ENCODE results near the gene GPRC5B. TPM values are rescaled to one million over a fixed set of nuclear protein-coding genes. Genes with fewer than 3 reads are reported as not detected.

Gene GPRC5B
- total RNA-seq, 1 experiment from 2014 or later = 137 TPM

- H4K20me1 ChIP-seq (ENCODE audit: control insufficient read depth, insufficient read depth, insufficient read length) = no peaks in the 10 kb centered on the region
- H3K9ac ChIP-seq (ENCODE audit: extremely low read depth, insufficient read length, low read length) = no peak overlapping the region
- H3K27ac ChIP-seq (ENCODE audit: insufficient read length, low read depth, low read length) = peak overlapping the region; percentile 28
- no peak overlapping the region for H3T11ph ChIP-seq (ENCODE audit: low read length)
- no peak overlapping the region for H2BK15ac ChIP-seq (ENCODE audit: low read depth, low read length)
- peak overlapping the region; percentile 96 to 98 (median 98) for H3K27ac Mint-ChIP-seq
- no peak overlapping the region for H3K23ac ChIP-seq (ENCODE audit: insufficient read length, low read depth, low read length)
- H3K4me2 ChIP-seq (ENCODE audit: insufficient read depth, insufficient read length, low read length) = peak overlapping the region; percentile 90
- H3K14ac ChIP-seq (ENCODE audit: insufficient read depth, low read length) = no peak overlapping the region
- no peak overlapping the region for H3K4ac ChIP-seq (ENCODE audit: low read depth, low read length)
- no peaks in the 10 kb centered on the region for H3K9me3 ChIP-seq (ENCODE audit: control insufficient read depth, low read depth, low read length)
- H4K8ac ChIP-seq (replicated peaks; ENCODE audit: insufficient read length, low read depth, low read length) = no peak overlapping the region
- H2BK120ac ChIP-seq (ENCODE audit: low read depth, low read length, poor library complexity, severe bottlenecking) = no peak overlapping the region
- H2BK5ac ChIP-seq (ENCODE audit: insufficient read length, low read length) = no peak overlapping the region
- H3K4me1 Mint-ChIP-seq = peaks cover 53 to 63% of the 10 kb centered on the region in 2 experiments
- peak overlapping the region; percentile 74 to 87 for H3K4me3 Mint-ChIP-seq
- H3K23me2 ChIP-seq (ENCODE audit: insufficient read length, low read depth, low read length, poor library complexity, severe bottlenecking) = peaks cover 20% of the 10 kb centered on the region
- DNase-seq = no peak
- peaks cover 0 to 3% of the 10 kb centered on the region in 2 experiments; a peak in 1 of 5 replicates for H3K9me3 Mint-ChIP-seq
- H2BK20ac ChIP-seq (ENCODE audit: low read depth, low read length, poor library complexity, severe bottlenecking) = no peak overlapping the region
- no peaks in the 10 kb centered on the region; the same call in 1 of the 2 replicates for H3K27me3 ChIP-seq (ENCODE audit: insufficient read depth, low read length)
- H3K4me1 ChIP-seq (ENCODE audit: insufficient read depth, low read length) = peaks cover under 1% of the 10 kb centered on the region; the same call in 1 of the 2 replicates
- no peak overlapping the region for H2AFZ ChIP-seq (ENCODE audit: low read length)
- H4K5ac ChIP-seq (ENCODE audit: insufficient read length, low read depth, low read length) = no peak overlapping the region
- peaks cover 15% of the 10 kb centered on the region for H3K79me1 ChIP-seq (ENCODE audit: insufficient read depth, low read depth, low read length, poor library complexity, severe bottlenecking)
- peaks cover 11% of the 10 kb centered on the region for H3K27me3 Mint-ChIP-seq (ENCODE audit: low read depth)
- no peak overlapping the region for H3K56ac ChIP-seq (ENCODE audit: insufficient read length, low read depth, low read length)
- no peak overlapping the region for H2AK5ac ChIP-seq (ENCODE audit: insufficient read length, low read length)
- H2BK12ac ChIP-seq (ENCODE audit: insufficient read length, low read depth, low read length) = no peak overlapping the region
- no peak overlapping the region for H3K18ac ChIP-seq (ENCODE audit: insufficient read length, low read depth, low read length)
- peaks cover 15 to 36% (median 35%) of the 10 kb centered on the region in 3 experiments for H3K36me3 Mint-ChIP-seq (ENCODE audit: insufficient read depth in 1 of 3, low read depth in 3 of 3)
- no peak overlapping the region for H4K91ac ChIP-seq (ENCODE audit: insufficient read length, low read depth, low read length)
- TF ChIP-seq, protein P1, sequence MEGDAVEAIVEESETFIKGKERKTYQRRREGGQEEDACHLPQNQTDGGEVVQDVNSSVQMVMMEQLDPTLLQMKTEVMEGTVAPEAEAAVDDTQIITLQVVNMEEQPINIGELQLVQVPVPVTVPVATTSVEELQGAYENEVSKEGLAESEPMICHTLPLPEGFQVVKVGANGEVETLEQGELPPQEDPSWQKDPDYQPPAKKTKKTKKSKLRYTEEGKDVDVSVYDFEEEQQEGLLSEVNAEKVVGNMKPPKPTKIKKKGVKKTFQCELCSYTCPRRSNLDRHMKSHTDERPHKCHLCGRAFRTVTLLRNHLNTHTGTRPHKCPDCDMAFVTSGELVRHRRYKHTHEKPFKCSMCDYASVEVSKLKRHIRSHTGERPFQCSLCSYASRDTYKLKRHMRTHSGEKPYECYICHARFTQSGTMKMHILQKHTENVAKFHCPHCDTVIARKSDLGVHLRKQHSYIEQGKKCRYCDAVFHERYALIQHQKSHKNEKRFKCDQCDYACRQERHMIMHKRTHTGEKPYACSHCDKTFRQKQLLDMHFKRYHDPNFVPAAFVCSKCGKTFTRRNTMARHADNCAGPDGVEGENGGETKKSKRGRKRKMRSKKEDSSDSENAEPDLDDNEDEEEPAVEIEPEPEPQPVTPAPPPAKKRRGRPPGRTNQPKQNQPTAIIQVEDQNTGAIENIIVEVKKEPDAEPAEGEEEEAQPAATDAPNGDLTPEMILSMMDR (conservative IDR thresholded peaks at IDR 0.05) = no peak
- WGBS (ENCODE audit: extremely low coverage, insufficient read length, low lambda C conversion rate) = no CpG with 5 or more reads among the region's 6 CpGs
- peaks cover 21% of the 10 kb centered on the region; the same call in 1 of the 2 replicates for H3K79me2 ChIP-seq (ENCODE audit: insufficient read depth, low read length)
Observed at GRCh38 chr16:19881783-19882182, 2.9 kb downstream of the GPRC5B start.

Data from H9 (cell line).